CD14-positive monocyte (primary cell): ENCODE measurements around the gene KCNJ8. TPM values are rescaled to one million over a fixed set of nuclear protein-coding genes. Genes with fewer than 3 reads are reported as not detected.

Source experiments
- DNase-seq, 3 donors: peaks; one replicate each; pipeline ENCODE4 v3.0.0-alpha.2; 2011 to 2022
- H2AFZ ChIP-seq: 2 replicates; pipeline ENCODE4 v1.6.0; 2012; ENCODE audit warnings: mild to moderate bottlenecking, low read depth, low read length, inconsistent platforms; ENCODE audit not compliant: insufficient read depth, poor library complexity, severe bottlenecking
- H3K27ac ChIP-seq, 2 donors: 1 replicate in 1 of 2; 2 replicates in 1 of 2; pipeline ENCODE4 v1.5.1; 2012 to 2013; ENCODE audit warnings: low read length in 2 of 2, control low read depth in 1 of 2, inconsistent platforms in 1 of 2, low read depth in 1 of 2, mild to moderate bottlenecking in 1 of 2
- H3K27me3 ChIP-seq, 2 donors: one replicate each; pipeline versions ENCODE4 v1.6.0 to v1.6.1; 2011 to 2013; ENCODE audit warnings: low read length in 2 of 2; ENCODE audit not compliant: control insufficient read depth in 2 of 2, insufficient read depth in 2 of 2
- H3K36me3 ChIP-seq, 2 donors: replicated peaks in 1 of 2; 1 replicate in 1 of 2; 2 replicates in 1 of 2; pipeline versions ENCODE4 v1.5.1 to v1.6.1; 2012 to 2013; ENCODE audit warnings: low read length in 2 of 2, control low read depth in 1 of 2, inconsistent platforms in 1 of 2, mild to moderate bottlenecking in 1 of 2; ENCODE audit not compliant: insufficient read depth in 2 of 2, control insufficient read depth in 1 of 2
- H3K4me1 ChIP-seq, 2 donors: 1 replicate in 1 of 2; 2 replicates in 1 of 2; pipeline versions ENCODE4 v1.5.1 to v1.6.1; 2012 to 2013; ENCODE audit warnings: low read length in 2 of 2, control low read depth in 1 of 2, inconsistent platforms in 1 of 2, mild to moderate bottlenecking in 1 of 2, moderate library complexity in 1 of 2; ENCODE audit not compliant: insufficient read depth in 2 of 2, control insufficient read depth in 1 of 2
- H3K4me2 ChIP-seq: replicated peaks from 2 replicates; pipeline ENCODE3; 2012; ENCODE audit warnings: low read length, moderate library complexity, mild to moderate bottlenecking; ENCODE audit not compliant: poor library complexity, severe bottlenecking; ENCODE audit errors: extremely low read depth
- H3K4me3 ChIP-seq, 3 experiments: fragments of 200-600 bp in 1 of 3; sonication (generic) in 1 of 3; replicated peaks in 1 of 3; 1 replicate in 2 of 3; 2 replicates in 1 of 3; pipeline ENCODE4 v1.5.1; 2011 to 2013; ENCODE audit warnings: low read length in 3 of 3, mild to moderate bottlenecking in 3 of 3, control low read depth in 2 of 3, low read depth in 2 of 3, inconsistent platforms in 1 of 3, moderate library complexity in 1 of 3
- H3K79me2 ChIP-seq: 2 replicates; pipeline ENCODE4 v1.6.0; 2012; ENCODE audit warnings: mild to moderate bottlenecking, control low read depth, inconsistent platforms, low read length, moderate library complexity; ENCODE audit not compliant: insufficient read depth
- H3K9ac ChIP-seq: 2 replicates; pipeline ENCODE4 v1.6.0; 2017; ENCODE audit warnings: low read length, mild to moderate bottlenecking; ENCODE audit not compliant: insufficient read depth, poor library complexity, severe bottlenecking
- H3K9me3 ChIP-seq, 2 donors: replicated peaks in 1 of 2; 1 replicate in 1 of 2; 2 replicates in 1 of 2; pipeline versions ENCODE4 v1.5.1 to v1.6.1; 2012 to 2013; ENCODE audit warnings: low read length in 2 of 2, control low read depth in 1 of 2; ENCODE audit not compliant: control insufficient read depth in 1 of 2, insufficient read depth in 1 of 2
- H4K20me1 ChIP-seq: 2 replicates; pipeline ENCODE4 v1.6.0; 2012; ENCODE audit warnings: mild to moderate bottlenecking, low read length, control low read depth, moderate library complexity; ENCODE audit not compliant: insufficient read depth
- H3K27ac Mint-ChIP-seq, 7 donors: one replicate each; pipeline ENCODE4 v1.8.0; 2020; ENCODE audit warnings: mild to moderate bottlenecking in 7 of 7, mixed read lengths in 7 of 7, moderate library complexity in 6 of 7, inconsistent platforms in 2 of 7
- H3K27me3 Mint-ChIP-seq, 3 donors: one replicate each; pipeline ENCODE4 v1.8.0; 2021 to 2022; ENCODE audit warnings: low read depth in 3 of 3, mild to moderate bottlenecking in 3 of 3, mixed read lengths in 3 of 3, moderate library complexity in 3 of 3, inconsistent platforms in 1 of 3
- H3K36me3 Mint-ChIP-seq, 2 donors: one replicate each; pipeline ENCODE4 v1.8.0; 2020; ENCODE audit warnings: mixed read lengths in 2 of 2, inconsistent platforms in 1 of 2, mild to moderate bottlenecking in 1 of 2
- H3K4me1 Mint-ChIP-seq: one replicate; pipeline ENCODE4 v1.8.0; 2020; ENCODE audit warnings: mild to moderate bottlenecking, mixed read lengths
- H3K4me3 Mint-ChIP-seq, 2 donors: one replicate each; pipeline ENCODE4 v1.8.0; 2020; ENCODE audit warnings: mild to moderate bottlenecking in 2 of 2, mixed read lengths in 2 of 2, moderate library complexity in 1 of 2
- H3K9me3 Mint-ChIP-seq, 7 donors: one replicate each; pipeline ENCODE4 v1.8.0; 2020 to 2022; ENCODE audit warnings: mixed read lengths in 7 of 7, mild to moderate bottlenecking in 6 of 7, moderate library complexity in 6 of 7, inconsistent platforms in 2 of 7
- CTCF ChIP-seq: fragments of 200-600 bp; IDR thresholded peaks from one replicate; pipeline ENCODE4 v1.8.0; 2022; ENCODE audit warnings: antibody characterized with exemption, mild to moderate bottlenecking
- WGBS: methylation state at CpG from one replicate; pipeline ENCODE4 v1.1.5; 2013; ENCODE audit warnings: missing lambda C conversion rate; ENCODE audit not compliant: insufficient coverage; 5-methylcytosine and 5-hydroxymethylcytosine counted together
- intact Hi-C, 2 donors: fragments of 100-400 bp; cut with micrococcal nuclease; formaldehyde crosslinking; loops; one replicate each; pipeline versions ENCODE4 v1.15.0 to v1.15.1; 2023
- polyA plus RNA-seq, 3 donors: library from polyadenylated mRNA; depleted of rRNA in 1 of 3; unstranded in 2 of 3; stranded (reverse) in 1 of 3; fragments of 300-500 nt in 2 of 3; fragments of >200 nt in 1 of 3; fragmentation: Illumina TruSeq in 2 of 3; gene quantifications; 1 replicate in 2 of 3; 2 replicates in 1 of 3; pipeline ENCODE4 v1.2.3, GENCODE V29; 2012 to 2021

The KCNJ8 gene
- polyA plus RNA-seq, 3 donors = not detected

- Histone ChIP-seq H3K27ac (no peak overlapping the region), H3K9ac (no peak overlapping the region), H3K36me3 (no peaks in the 10 kb centered on the region), H3K27me3 (no peaks in the 10 kb centered on the region), H2AFZ (no peak overlapping the region), H3K79me2 (no peaks in the 10 kb centered on the region), H3K4me2 (no peak overlapping the region), H3K4me1 (no peaks in the 10 kb centered on the region), H3K4me3 (no peak overlapping the region), H3K9me3 (no peaks in the 10 kb centered on the region), H4K20me1 (no peaks in the 10 kb centered on the region)
- peaks cover 0 to 3% (median 0%) of the 10 kb centered on the region in 7 donors for H3K9me3 Mint-ChIP-seq
- DNase-seq = no peak
- H3K36me3 Mint-ChIP-seq = no peaks in the 10 kb centered on the region
- intact Hi-C loops = no loop called here
- WGBS = 94% methylated on average over 2 of the region's 2 CpGs
- H3K4me3 Mint-ChIP-seq = no peak overlapping the region
- H3K27me3 Mint-ChIP-seq = peaks cover 1 to 3% (median 3%) of the 10 kb centered on the region in 3 donors
- H3K4me1 Mint-ChIP-seq = no peaks in the 10 kb centered on the region
- TF ChIP-seq CTCF = no peak
- H3K27ac Mint-ChIP-seq = no peak overlapping the region
Measured at GRCh38 chr12:21763531-21763930, 11.0 kb downstream of the KCNJ8 start.

GRCh38 chr12:21759737-21760136, 14.8 kb downstream of the KCNJ8 start:
- H3K9ac ChIP-seq = no peak overlapping the region
- no peak overlapping the region for H3K4me2 ChIP-seq
- H3K27ac ChIP-seq = no peak overlapping the region
- Mint-ChIP-seq H3K27ac (no peak overlapping the region), H3K9me3 (peaks cover 0 to 2% (median 0%) of the 10 kb centered on the region in 7 donors), H3K4me1 (no peaks in the 10 kb centered on the region), H3K36me3 (no peaks in the 10 kb centered on the region), H3K4me3 (no peak overlapping the region), H3K27me3 (peaks cover 2 to 3% (median 3%) of the 10 kb centered on the region in 3 donors)
- intact Hi-C loops = no loop called here
- no peaks in the 10 kb centered on the region for H3K79me2 ChIP-seq
- H3K9me3 ChIP-seq = no peaks in the 10 kb centered on the region
- H3K4me1 ChIP-seq = no peaks in the 10 kb centered on the region
- no peak overlapping the region for H2AFZ ChIP-seq
- TF ChIP-seq CTCF = no peak
- no peaks in the 10 kb centered on the region for H3K27me3 ChIP-seq
- H4K20me1 ChIP-seq = no peaks in the 10 kb centered on the region
- no peak for DNase-seq
- H3K4me3 ChIP-seq = no peak overlapping the region
- H3K36me3 ChIP-seq = no peaks in the 10 kb centered on the region
- 95% methylated on average over 5 of the region's 5 CpGs for WGBS
